Natural killer cell (primary cell): Measurements from ENCODE around the gene ACTN4. TPM values are rescaled to one million over a fixed set of nuclear protein-coding genes. Genes with fewer than 3 reads are reported as not detected.

ENCODE experiments used
- ATAC-seq, 3 donors: fragments of 150-1000 bp in 2 of 3; fragments of 200-7000 bp in 1 of 3; cut with Tn5 transposase; 1 replicate in 1 of 3; 2 replicates in 2 of 3; pipeline ENCODE4 v1.10.0; 2021; ENCODE audit warnings: mild to moderate bottlenecking in 2 of 3, moderate library complexity in 2 of 3
- DNase-seq, 2 donors: peaks; one replicate each; pipeline versions ENCODE4 v3.0.0 to v3.0.0-alpha.2; 2013 to 2021; ENCODE audit warnings: mixed read lengths in 1 of 2
- H3K27ac ChIP-seq: one replicate; pipeline ENCODE4 v1.5.1; 2013; ENCODE audit warnings: mild to moderate bottlenecking, low read length
- H3K27me3 ChIP-seq: one replicate; pipeline ENCODE4 v1.6.1; 2013; ENCODE audit warnings: low read length; ENCODE audit not compliant: control insufficient read depth, insufficient read depth
- H3K36me3 ChIP-seq: one replicate; pipeline ENCODE4 v1.6.1; 2013; ENCODE audit warnings: low read length; ENCODE audit not compliant: control insufficient read depth, insufficient read depth
- H3K4me1 ChIP-seq: one replicate; pipeline ENCODE4 v1.6.1; 2013; ENCODE audit warnings: low read length; ENCODE audit not compliant: control insufficient read depth, insufficient read depth
- H3K4me3 ChIP-seq: one replicate; pipeline ENCODE4 v1.5.1; 2013; ENCODE audit warnings: low read length
- H3K9me3 ChIP-seq: one replicate; pipeline ENCODE4 v1.6.1; 2013; ENCODE audit warnings: low read length; ENCODE audit not compliant: control insufficient read depth, insufficient read depth
- H3K27ac Mint-ChIP-seq, 2 donors: one replicate each; pipeline ENCODE4 v1.8.0; 2022; ENCODE audit warnings: mild to moderate bottlenecking in 2 of 2, mixed read lengths in 2 of 2, moderate library complexity in 1 of 2
- H3K27me3 Mint-ChIP-seq, 2 donors: one replicate each; pipeline ENCODE4 v1.8.0; 2022; ENCODE audit warnings: low read depth in 2 of 2, mixed read lengths in 2 of 2
- H3K36me3 Mint-ChIP-seq: one replicate; pipeline ENCODE4 v1.8.0; 2022; ENCODE audit warnings: mixed read lengths
- H3K4me1 Mint-ChIP-seq, 2 donors: one replicate each; pipeline ENCODE4 v1.8.0; 2022; ENCODE audit warnings: mixed read lengths in 2 of 2
- H3K4me3 Mint-ChIP-seq: one replicate; pipeline ENCODE4 v1.8.0; 2022; ENCODE audit warnings: mild to moderate bottlenecking, moderate library complexity, mixed read lengths
- H3K9me3 Mint-ChIP-seq, 2 donors: one replicate each; pipeline ENCODE4 v1.8.0; 2022; ENCODE audit warnings: mixed read lengths in 2 of 2
- CTCF ChIP-seq: fragments of 200-600 bp; IDR thresholded peaks from one replicate; pipeline ENCODE4 v1.8.0; 2022; ENCODE audit warnings: antibody characterized with exemption
- WGBS: methylation state at CpG from one replicate; pipeline ENCODE4 v1.1.7; 2013; ENCODE audit warnings: missing lambda C conversion rate; ENCODE audit not compliant: insufficient coverage; 5-methylcytosine and 5-hydroxymethylcytosine counted together
- intact Hi-C: fragments of 100-400 bp; cut with micrococcal nuclease; formaldehyde crosslinking; loops from one replicate; pipeline ENCODE4 v1.14.2; 2022
- total RNA-seq, 4 donors: library from RNA; stranded (reverse); fragments of 120-200 nt in 1 of 4; gene quantifications; one replicate each; pipeline versions ENCODE4 v1.2.3 to v1.2.4, GENCODE V29; 2013 to 2022

ACTN4 gene
- total RNA-seq, 3 donors from 2014 or later (not counting 1 experiment from before 2014, with no cell fraction given), result 443 to 595 (median 541) TPM

- no peak overlapping the region for H3K27ac ChIP-seq
- no peaks in the 10 kb centered on the region for H3K27me3 ChIP-seq
- Mint-ChIP-seq H3K4me3 (no peak overlapping the region), H3K36me3 (no peaks in the 10 kb centered on the region), H3K4me1 (peaks cover 10 to 20% of the 10 kb centered on the region in 2 donors), H3K27me3 (no peaks in the 10 kb centered on the region), H3K27ac (peak overlapping the region; percentile 46 to 64), H3K9me3 (no peaks in the 10 kb centered on the region)
- intact Hi-C loops, result no loop called here
- TF ChIP-seq CTCF, result no peak
- ATAC-seq (no peak), DNase-seq (no peak)
- H3K4me1 ChIP-seq, result peaks cover 25% of the 10 kb centered on the region
- peaks cover 88% of the 10 kb centered on the region for H3K36me3 ChIP-seq
- no peak overlapping the region for H3K4me3 ChIP-seq
- 94% methylated on average over 13 of the region's 13 CpGs for WGBS
- no peaks in the 10 kb centered on the region for H3K9me3 ChIP-seq
Measured at GRCh38 chr19:38704488-38705026, 57.1 kb downstream of the ACTN4 start.

- Mint-ChIP-seq H3K27me3 (no peaks in the 10 kb centered on the region), H3K4me3 (no peak overlapping the region), H3K9me3 (no peaks in the 10 kb centered on the region), H3K27ac (no peak overlapping the region), H3K4me1 (peaks cover 11 to 21% of the 10 kb centered on the region in 2 donors), H3K36me3 (no peaks in the 10 kb centered on the region)
- intact Hi-C loops, result no loop called here
- no peak for TF ChIP-seq CTCF
- no peak overlapping the region for H3K4me3 ChIP-seq
- no peaks in the 10 kb centered on the region for H3K27me3 ChIP-seq
- WGBS, result 92% methylated on average over 22 of the region's 22 CpGs
- peaks cover 20% of the 10 kb centered on the region for H3K4me1 ChIP-seq
- DNase-seq (no peak), ATAC-seq (no peak)
- H3K27ac ChIP-seq, result no peak overlapping the region
- peaks cover 93% of the 10 kb centered on the region for H3K36me3 ChIP-seq
- no peaks in the 10 kb centered on the region for H3K9me3 ChIP-seq
Measured at GRCh38 chr19:38705197-38706019, 58.0 kb downstream of the ACTN4 start.

GRCh38 chr19:38706792-38707511 lies 59.5 kb downstream of the ACTN4 start:
- ATAC-seq (no peak), DNase-seq (no peak)
- peaks cover 20% of the 10 kb centered on the region for H3K4me1 ChIP-seq
- intact Hi-C loops, result no loop called here
- H3K27me3 ChIP-seq, result no peaks in the 10 kb centered on the region
- H3K27ac Mint-ChIP-seq, result peak overlapping the region in 1 of 2 donors; percentile 38
- no peaks in the 10 kb centered on the region for H3K9me3 Mint-ChIP-seq
- H3K4me1 Mint-ChIP-seq, result peaks cover 17 to 25% of the 10 kb centered on the region in 2 donors
- no peaks in the 10 kb centered on the region for H3K36me3 Mint-ChIP-seq
- no peak overlapping the region for H3K27ac ChIP-seq
- no peaks in the 10 kb centered on the region for H3K9me3 ChIP-seq
- no peaks in the 10 kb centered on the region for H3K27me3 Mint-ChIP-seq
- H3K4me3 Mint-ChIP-seq, result no peak overlapping the region
- no peak for TF ChIP-seq CTCF
- H3K4me3 ChIP-seq, result no peak overlapping the region
- H3K36me3 ChIP-seq, result peaks cover 93% of the 10 kb centered on the region
- WGBS, result 91% methylated on average over 16 of the region's 16 CpGs
